Astrocyte (in vitro differentiated cells and primary cell): ENCODE results near the gene PROX2. TPM values are rescaled to one million over a fixed set of nuclear protein-coding genes. Genes with fewer than 3 reads are reported as not detected.

Experiments
- DNase-seq: peaks from one replicate; pipeline ENCODE4 v3.0.0-alpha.2; 2010; ENCODE audit warnings: low read depth
- FAIRE-seq: peaks from 2 replicates; lab custom pipeline; 2011; peaks lifted over from hg19 to GRCh38; lab: Jason Lieb, UNC
- H2AFZ ChIP-seq: 2 replicates; pipeline ENCODE4 v1.6.0; 2012; ENCODE audit warnings: low read depth, low read length, inconsistent platforms
- H3K27ac ChIP-seq: 2 replicates; pipeline ENCODE4 v1.5.1; 2011; ENCODE audit warnings: low read depth, low read length, inconsistent platforms
- H3K27me3 ChIP-seq: 2 replicates; pipeline ENCODE4 v1.6.0; 2011; ENCODE audit warnings: low read length, inconsistent platforms; ENCODE audit not compliant: insufficient read depth
- H3K36me3 ChIP-seq: 2 replicates; pipeline ENCODE4 v1.5.1; 2011; ENCODE audit warnings: low read length, inconsistent platforms; ENCODE audit not compliant: insufficient read depth
- H3K4me1 ChIP-seq: 2 replicates; pipeline ENCODE4 v1.5.1; 2011; ENCODE audit warnings: low read length, inconsistent platforms; ENCODE audit not compliant: insufficient read depth
- H3K4me2 ChIP-seq: 2 replicates; pipeline ENCODE4 v1.6.0; 2012; ENCODE audit warnings: low read length, inconsistent platforms
- H3K4me3 ChIP-seq: 2 replicates; pipeline ENCODE4 v1.5.1; 2011; ENCODE audit warnings: low read depth, mild to moderate bottlenecking, low read length, inconsistent platforms; ENCODE audit not compliant: insufficient read depth
- H3K79me2 ChIP-seq: 2 replicates; pipeline ENCODE4 v1.6.0; 2012; ENCODE audit warnings: mild to moderate bottlenecking, low read length, inconsistent platforms; ENCODE audit not compliant: insufficient read depth
- H3K9ac ChIP-seq: 2 replicates; pipeline ENCODE4 v1.6.0; 2012; ENCODE audit warnings: mild to moderate bottlenecking, low read length, inconsistent platforms
- H3K9me3 ChIP-seq: 2 replicates; pipeline ENCODE4 v1.5.1; 2012; ENCODE audit warnings: low read depth, mild to moderate bottlenecking, low read length, inconsistent platforms; ENCODE audit not compliant: insufficient read depth
- H4K20me1 ChIP-seq: 2 replicates; pipeline ENCODE4 v1.6.0; 2012; ENCODE audit warnings: low read length, inconsistent platforms; ENCODE audit not compliant: insufficient read depth
- H3K27ac Mint-ChIP-seq: one replicate; pipeline ENCODE4 v1.8.0; 2021; ENCODE audit warnings: mild to moderate bottlenecking, mixed read lengths; ENCODE audit not compliant: unreplicated experiment
- H3K27me3 Mint-ChIP-seq: one replicate; pipeline ENCODE4 v1.8.0; 2021; ENCODE audit warnings: low read depth, mixed read lengths; ENCODE audit not compliant: unreplicated experiment
- H3K36me3 Mint-ChIP-seq: one replicate; pipeline ENCODE4 v1.8.0; 2021; ENCODE audit warnings: low read depth, mixed read lengths; ENCODE audit not compliant: unreplicated experiment
- H3K4me1 Mint-ChIP-seq: one replicate; pipeline ENCODE4 v1.8.0; 2021; ENCODE audit warnings: low read depth, mixed read lengths; ENCODE audit not compliant: unreplicated experiment
- H3K4me3 Mint-ChIP-seq: one replicate; pipeline ENCODE4 v1.8.0; 2021; ENCODE audit warnings: mild to moderate bottlenecking, moderate library complexity, mixed read lengths; ENCODE audit not compliant: unreplicated experiment
- H3K9me3 Mint-ChIP-seq: one replicate; pipeline ENCODE4 v1.8.0; 2021; ENCODE audit warnings: mild to moderate bottlenecking, mixed read lengths; ENCODE audit not compliant: unreplicated experiment
- CTCF ChIP-seq: IDR thresholded peaks from 2 replicates; pipeline ENCODE4 v1.5.1; 2011; ENCODE audit warnings: low read depth, mild to moderate bottlenecking, inconsistent platforms, low read length, moderate library complexity; ENCODE audit not compliant: insufficient read depth
- EZH2 ChIP-seq: IDR thresholded peaks from 2 replicates; pipeline ENCODE4 v1.6.1; 2012; ENCODE audit warnings: mild to moderate bottlenecking, low read length, inconsistent platforms; ENCODE audit not compliant: insufficient read depth
- total RNA-seq: library from RNA; stranded (reverse); gene quantifications from 2 replicates; pipeline ENCODE4 v1.2.1, GENCODE V29; 2021

Gene PROX2
- total RNA-seq, 1 donor from 2014 or later, result not detected

DNA sequence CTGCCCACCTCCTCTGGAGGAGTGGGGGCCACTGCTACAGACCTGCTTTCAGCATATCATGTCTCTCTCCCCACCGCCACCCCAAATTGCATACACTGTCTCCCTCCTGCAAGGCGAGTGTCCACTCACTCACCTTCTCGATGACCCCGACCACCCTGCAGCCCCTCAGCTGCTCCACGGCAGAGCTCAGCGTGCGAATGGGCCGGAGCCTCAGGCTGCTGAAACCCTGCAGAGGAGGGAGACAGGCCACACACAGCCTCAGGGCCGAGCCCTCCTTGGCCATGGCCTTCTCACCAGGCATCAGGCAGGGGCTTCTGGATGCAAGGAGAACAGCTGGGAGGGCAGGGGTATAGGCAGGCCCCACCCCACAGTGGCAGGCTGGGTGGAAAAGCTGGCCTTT is 42.4 kb upstream of the PROX2 start:
- Mint-ChIP-seq H3K27ac (no peak overlapping the region), H3K27me3 (peaks cover 9% of the 10 kb centered on the region), H3K36me3 (no peaks in the 10 kb centered on the region), H3K4me3 (no peak overlapping the region), H3K4me1 (peaks cover 5% of the 10 kb centered on the region), H3K9me3 (no peaks in the 10 kb centered on the region)
- no peaks in the 10 kb centered on the region for H3K9me3 ChIP-seq
- H3K36me3 ChIP-seq, result no peaks in the 10 kb centered on the region
- no peaks in the 10 kb centered on the region for H4K20me1 ChIP-seq
- H3K9ac ChIP-seq, result no peak overlapping the region
- H3K79me2 ChIP-seq, result no peaks in the 10 kb centered on the region
- no peak for FAIRE-seq
- H3K27ac ChIP-seq, result no peak overlapping the region
- H3K27me3 ChIP-seq, result no peaks in the 10 kb centered on the region
- no peak overlapping the region for H3K4me2 ChIP-seq
- TF ChIP-seq EZH2, result no peak
- TF ChIP-seq CTCF, result no peak
- no peak overlapping the region for H3K4me3 ChIP-seq
- H2AFZ ChIP-seq, result no peak overlapping the region
- peaks cover 8% of the 10 kb centered on the region for H3K4me1 ChIP-seq
- DNase-seq, result no peak

DNA sequence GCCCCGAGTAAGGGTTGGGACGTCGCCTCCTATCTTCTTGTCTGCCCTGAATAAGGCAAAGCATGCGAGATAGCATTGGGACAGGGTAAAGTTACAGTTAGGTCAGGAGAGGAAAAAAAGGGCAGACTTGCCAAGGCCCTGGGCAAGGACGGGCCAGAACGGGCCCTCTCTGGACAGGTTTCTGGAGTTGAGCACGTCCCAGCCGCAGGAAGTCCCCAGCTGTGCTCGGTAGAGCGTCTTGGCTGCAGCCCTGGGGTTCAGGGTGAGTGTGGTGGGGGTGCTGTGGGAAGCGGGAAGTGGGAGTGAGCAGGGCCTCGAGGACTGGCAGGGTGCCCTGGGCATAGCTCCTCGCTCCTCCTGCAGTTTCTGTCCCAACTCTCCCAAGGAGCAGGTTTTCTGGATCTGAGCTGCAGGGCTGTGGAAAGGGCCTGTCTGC is 41.7 kb upstream of the PROX2 start:
- H3K36me3 ChIP-seq, result no peaks in the 10 kb centered on the region
- FAIRE-seq, result no peak
- H3K27ac Mint-ChIP-seq, result no peak overlapping the region

More for the DNA sequence above, 41.7 kb upstream of the PROX2 start:
- H3K4me3 Mint-ChIP-seq, result no peak overlapping the region
- peaks cover 5% of the 10 kb centered on the region for H3K4me1 Mint-ChIP-seq
- peak; percentile 6 for DNase-seq
- no peak overlapping the region for H3K4me3 ChIP-seq
- no peaks in the 10 kb centered on the region for H4K20me1 ChIP-seq
- TF ChIP-seq EZH2, result no peak
- TF ChIP-seq CTCF, result no peak
- H2AFZ ChIP-seq, result no peak overlapping the region
- H3K27me3 ChIP-seq, result no peaks in the 10 kb centered on the region
- no peak overlapping the region for H3K4me2 ChIP-seq
- H3K4me1 ChIP-seq, result peaks cover 8% of the 10 kb centered on the region
- no peaks in the 10 kb centered on the region for H3K36me3 Mint-ChIP-seq
- no peaks in the 10 kb centered on the region for H3K79me2 ChIP-seq
- H3K27ac ChIP-seq, result no peak overlapping the region
- H3K9me3 Mint-ChIP-seq, result no peaks in the 10 kb centered on the region
- no peak overlapping the region for H3K9ac ChIP-seq
- no peaks in the 10 kb centered on the region for H3K9me3 ChIP-seq
- peaks cover 9% of the 10 kb centered on the region for H3K27me3 Mint-ChIP-seq
